ENCODE data around the gene PHACTR3.

The PHACTR3 gene

GRCh38 chr20:59584278-59584925, 19.9 kb upstream of the PHACTR3 start:
- no peaks in the 10 kb centered on the region for H3K36me3 ChIP-seq (ENCODE audit: insufficient read depth, low read length)
- H4K20me1 ChIP-seq (ENCODE audit: insufficient read depth, low read length), result no peaks in the 10 kb centered on the region
- no peak overlapping the region for H2AFZ ChIP-seq (ENCODE audit: low read length)
- no peaks in the 10 kb centered on the region for H3K27me3 ChIP-seq (ENCODE audit: insufficient read depth, low read length)
- no peak overlapping the region for H3K4me2 ChIP-seq (ENCODE audit: low read length)
- no peaks in the 10 kb centered on the region for H3F3A ChIP-seq (ENCODE audit: insufficient read depth, low read length)
- no peak overlapping the region for H3K9ac ChIP-seq (ENCODE audit: low read length)
- TF ChIP-seq, protein P1, sequence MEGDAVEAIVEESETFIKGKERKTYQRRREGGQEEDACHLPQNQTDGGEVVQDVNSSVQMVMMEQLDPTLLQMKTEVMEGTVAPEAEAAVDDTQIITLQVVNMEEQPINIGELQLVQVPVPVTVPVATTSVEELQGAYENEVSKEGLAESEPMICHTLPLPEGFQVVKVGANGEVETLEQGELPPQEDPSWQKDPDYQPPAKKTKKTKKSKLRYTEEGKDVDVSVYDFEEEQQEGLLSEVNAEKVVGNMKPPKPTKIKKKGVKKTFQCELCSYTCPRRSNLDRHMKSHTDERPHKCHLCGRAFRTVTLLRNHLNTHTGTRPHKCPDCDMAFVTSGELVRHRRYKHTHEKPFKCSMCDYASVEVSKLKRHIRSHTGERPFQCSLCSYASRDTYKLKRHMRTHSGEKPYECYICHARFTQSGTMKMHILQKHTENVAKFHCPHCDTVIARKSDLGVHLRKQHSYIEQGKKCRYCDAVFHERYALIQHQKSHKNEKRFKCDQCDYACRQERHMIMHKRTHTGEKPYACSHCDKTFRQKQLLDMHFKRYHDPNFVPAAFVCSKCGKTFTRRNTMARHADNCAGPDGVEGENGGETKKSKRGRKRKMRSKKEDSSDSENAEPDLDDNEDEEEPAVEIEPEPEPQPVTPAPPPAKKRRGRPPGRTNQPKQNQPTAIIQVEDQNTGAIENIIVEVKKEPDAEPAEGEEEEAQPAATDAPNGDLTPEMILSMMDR (IDR thresholded peaks at IDR 0.05; ENCODE audit: low read length), result no peak
- TF ChIP-seq EZH2 (IDR thresholded peaks at IDR 0.05; ENCODE audit: borderline replicate concordance, low read length), result no peak
- H3K9me2 ChIP-seq (ENCODE audit: low read depth, low read length), result no peaks in the 10 kb centered on the region
- H3K79me2 ChIP-seq (ENCODE audit: insufficient read depth, low read length), result no peaks in the 10 kb centered on the region
- H3K27ac ChIP-seq (ENCODE audit: low read depth, low read length, poor library complexity, severe bottlenecking), result no peak overlapping the region
- H3K4me3 ChIP-seq (ENCODE audit: low read depth, low read length, poor library complexity, severe bottlenecking), result no peak overlapping the region
- H3K4me1 ChIP-seq (ENCODE audit: insufficient read depth, low read length, severe bottlenecking), result no peaks in the 10 kb centered on the region
- no peaks in the 10 kb centered on the region for H3K9me3 ChIP-seq (ENCODE audit: low read length)

GRCh38 chr20:59585714-59586409, 18.5 kb upstream of the PHACTR3 start:
- H4K20me1 ChIP-seq (ENCODE audit: insufficient read depth, low read length), result no peaks in the 10 kb centered on the region
- no peaks in the 10 kb centered on the region for H3K4me1 ChIP-seq (ENCODE audit: insufficient read depth, low read length, severe bottlenecking)
- no peak overlapping the region for H3K9ac ChIP-seq (ENCODE audit: low read length)
- H3K27me3 ChIP-seq (ENCODE audit: insufficient read depth, low read length), result no peaks in the 10 kb centered on the region
- H3K27ac ChIP-seq (ENCODE audit: low read depth, low read length, poor library complexity, severe bottlenecking), result no peak overlapping the region
- TF ChIP-seq, protein P1 (IDR thresholded peaks at IDR 0.05; ENCODE audit: low read length), result no peak
- no peak for TF ChIP-seq EZH2 (IDR thresholded peaks at IDR 0.05; ENCODE audit: borderline replicate concordance, low read length)
- H3F3A ChIP-seq (ENCODE audit: insufficient read depth, low read length), result no peaks in the 10 kb centered on the region
- H3K79me2 ChIP-seq (ENCODE audit: insufficient read depth, low read length), result no peaks in the 10 kb centered on the region
- no peak overlapping the region for H2AFZ ChIP-seq (ENCODE audit: low read length)
- H3K4me3 ChIP-seq (ENCODE audit: low read depth, low read length, poor library complexity, severe bottlenecking), result no peak overlapping the region
- no peaks in the 10 kb centered on the region for H3K9me2 ChIP-seq (ENCODE audit: low read depth, low read length)
- H3K36me3 ChIP-seq (ENCODE audit: insufficient read depth, low read length), result no peaks in the 10 kb centered on the region
- H3K9me3 ChIP-seq (ENCODE audit: low read length), result no peaks in the 10 kb centered on the region
- H3K4me2 ChIP-seq (ENCODE audit: low read length), result no peak overlapping the region

GRCh38 chr20:59586613-59587012, 17.7 kb upstream of the PHACTR3 start:
- H3K9me3 ChIP-seq (ENCODE audit: low read length), result no peaks in the 10 kb centered on the region
- TF ChIP-seq EZH2 (IDR thresholded peaks at IDR 0.05; ENCODE audit: borderline replicate concordance, low read length), result no peak
- TF ChIP-seq, protein P1 (IDR thresholded peaks at IDR 0.05; ENCODE audit: low read length), result no peak
- H3K9ac ChIP-seq (ENCODE audit: low read length), result no peak overlapping the region
- H3K79me2 ChIP-seq (ENCODE audit: insufficient read depth, low read length), result no peaks in the 10 kb centered on the region
- H3F3A ChIP-seq (ENCODE audit: insufficient read depth, low read length), result no peaks in the 10 kb centered on the region
- H4K20me1 ChIP-seq (ENCODE audit: insufficient read depth, low read length), result no peaks in the 10 kb centered on the region
- H3K4me2 ChIP-seq (ENCODE audit: low read length), result no peak overlapping the region
- H3K9me2 ChIP-seq (ENCODE audit: low read depth, low read length), result no peaks in the 10 kb centered on the region
- no peaks in the 10 kb centered on the region for H3K27me3 ChIP-seq (ENCODE audit: insufficient read depth, low read length)
- H3K4me1 ChIP-seq (ENCODE audit: insufficient read depth, low read length, severe bottlenecking), result no peaks in the 10 kb centered on the region
- H3K4me3 ChIP-seq (ENCODE audit: low read depth, low read length, poor library complexity, severe bottlenecking), result no peak overlapping the region
- H3K36me3 ChIP-seq (ENCODE audit: insufficient read depth, low read length), result no peaks in the 10 kb centered on the region
- no peak overlapping the region for H2AFZ ChIP-seq (ENCODE audit: low read length)
- no peak overlapping the region for H3K27ac ChIP-seq (ENCODE audit: low read depth, low read length, poor library complexity, severe bottlenecking)

Measured in OCI-LY1 (cell line).